H9 (cell line): ENCODE data around the gene MAP1LC3B. TPM values are rescaled to one million over a fixed set of nuclear protein-coding genes. Genes with fewer than 3 reads are reported as not detected.
A peak's percentile ranks its signal among the peaks of the same experiment; 100 is the strongest.

Source experiments
- DNase-seq: peaks from one replicate; pipeline ENCODE4 v3.0.0-alpha.2; 2017
- H2AFZ ChIP-seq: one replicate; pipeline ENCODE4 v1.6.1; 2013; ENCODE audit warnings: mild to moderate bottlenecking, low read length, control low read depth, moderate library complexity
- H2AK5ac ChIP-seq: 2 replicates; pipeline ENCODE4 v1.6.1; 2013; ENCODE audit warnings: low read length, control low read depth, mixed read lengths; ENCODE audit not compliant: insufficient read length
- H2BK120ac ChIP-seq: one replicate; pipeline ENCODE4 v1.6.1; 2013; ENCODE audit warnings: low read depth, mild to moderate bottlenecking, low read length, control low read depth, inconsistent platforms; ENCODE audit not compliant: poor library complexity, severe bottlenecking
- H2BK12ac ChIP-seq: 2 replicates; pipeline ENCODE4 v1.6.1; 2013; ENCODE audit warnings: low read length, control low read depth, mixed read lengths, low read depth; ENCODE audit not compliant: insufficient read length
- H2BK15ac ChIP-seq: 2 replicates; pipeline ENCODE4 v1.6.1; 2013; ENCODE audit warnings: low read depth, low read length, control low read depth
- H2BK20ac ChIP-seq: one replicate; pipeline ENCODE4 v1.6.1; 2013; ENCODE audit warnings: low read depth, mild to moderate bottlenecking, low read length, control low read depth, inconsistent platforms; ENCODE audit not compliant: poor library complexity, severe bottlenecking
- H2BK5ac ChIP-seq: 2 replicates; pipeline ENCODE4 v1.6.1; 2013; ENCODE audit warnings: low read length, control low read depth, mixed read lengths; ENCODE audit not compliant: insufficient read length
- H3K14ac ChIP-seq: 2 replicates; pipeline ENCODE4 v1.6.1; 2013; ENCODE audit warnings: low read length, control low read depth; ENCODE audit not compliant: insufficient read depth
- H3K18ac ChIP-seq: 2 replicates; pipeline ENCODE4 v1.6.1; 2013; ENCODE audit warnings: low read depth, mild to moderate bottlenecking, mixed read lengths, low read length, control low read depth; ENCODE audit not compliant: insufficient read length
- H3K23ac ChIP-seq: 2 replicates; pipeline ENCODE4 v1.6.1; 2013; ENCODE audit warnings: low read length, control low read depth, mixed read lengths, low read depth; ENCODE audit not compliant: insufficient read length
- H3K23me2 ChIP-seq: 2 replicates; pipeline ENCODE4 v1.6.1; 2013; ENCODE audit warnings: low read depth, mild to moderate bottlenecking, mixed read lengths, low read length, control low read depth; ENCODE audit not compliant: insufficient read length, poor library complexity, severe bottlenecking
- H3K27ac ChIP-seq: 2 replicates; pipeline ENCODE4 v1.5.1; 2013; ENCODE audit warnings: low read length, control low read depth, mixed read lengths, low read depth; ENCODE audit not compliant: insufficient read length
- H3K27me3 ChIP-seq: 2 replicates; pipeline ENCODE4 v1.6.1; 2013; ENCODE audit warnings: low read length, control low read depth, inconsistent platforms; ENCODE audit not compliant: insufficient read depth
- H3K4ac ChIP-seq: 2 replicates; pipeline ENCODE4 v1.6.1; 2013; ENCODE audit warnings: low read depth, mild to moderate bottlenecking, control low read depth, inconsistent platforms, low read length, moderate library complexity
- H3K4me1 ChIP-seq: 2 replicates; pipeline ENCODE4 v1.6.1; 2013; ENCODE audit warnings: low read length, control low read depth, inconsistent platforms; ENCODE audit not compliant: insufficient read depth
- H3K4me2 ChIP-seq: 2 replicates; pipeline ENCODE4 v1.6.1; 2013; ENCODE audit warnings: low read length, control low read depth, mixed read lengths; ENCODE audit not compliant: insufficient read length, insufficient read depth
- H3K56ac ChIP-seq: 2 replicates; pipeline ENCODE4 v1.6.1; 2013; ENCODE audit warnings: low read depth, mild to moderate bottlenecking, mixed read lengths, low read length, control low read depth; ENCODE audit not compliant: insufficient read length
- H3K79me1 ChIP-seq: 2 replicates; pipeline ENCODE4 v1.6.1; 2013; ENCODE audit warnings: low read depth, mild to moderate bottlenecking, moderate library complexity, low read length, control low read depth, inconsistent platforms; ENCODE audit not compliant: insufficient read depth, poor library complexity, severe bottlenecking
- H3K79me2 ChIP-seq: 2 replicates; pipeline ENCODE4 v1.6.1; 2013; ENCODE audit warnings: low read length, control low read depth, inconsistent platforms; ENCODE audit not compliant: insufficient read depth
- H3K9ac ChIP-seq: 2 replicates; pipeline ENCODE4 v1.6.1; 2013; ENCODE audit warnings: low read length, control low read depth, mixed read lengths; ENCODE audit not compliant: insufficient read length; ENCODE audit errors: extremely low read depth
- H3K9me3 ChIP-seq: one replicate; pipeline ENCODE4 v1.6.1; 2013; ENCODE audit warnings: low read depth, low read length, inconsistent platforms; ENCODE audit not compliant: control insufficient read depth
- H3T11ph ChIP-seq: one replicate; pipeline ENCODE4 v1.6.1; 2013; ENCODE audit warnings: mild to moderate bottlenecking, low read length, control low read depth, inconsistent platforms
- H4K20me1 ChIP-seq: one replicate; pipeline ENCODE4 v1.6.1; 2013; ENCODE audit not compliant: control insufficient read depth, insufficient read length, insufficient read depth
- H4K5ac ChIP-seq: 2 replicates; pipeline ENCODE4 v1.6.1; 2013; ENCODE audit warnings: low read depth, mild to moderate bottlenecking, mixed read lengths, low read length, control low read depth; ENCODE audit not compliant: insufficient read length
- H4K8ac ChIP-seq: replicated peaks from 2 replicates; pipeline ENCODE4 v1.6.1; 2013; ENCODE audit warnings: low read length, control low read depth, mixed read lengths, low read depth; ENCODE audit not compliant: insufficient read length
- H4K91ac ChIP-seq: 2 replicates; pipeline ENCODE4 v1.6.1; 2013; ENCODE audit warnings: low read depth, mild to moderate bottlenecking, moderate library complexity, mixed read lengths, low read length, control low read depth; ENCODE audit not compliant: insufficient read length
- H3K27ac Mint-ChIP-seq, 3 experiments: 2 replicates in 2 of 3; 3 replicates in 1 of 3; pipeline ENCODE4 v1.8.0; 2020 to 2021; ENCODE audit warnings: mixed read lengths in 3 of 3, mild to moderate bottlenecking in 1 of 3, moderate library complexity in 1 of 3
- H3K27me3 Mint-ChIP-seq: 2 replicates; pipeline ENCODE4 v1.8.0; 2021; ENCODE audit warnings: low read depth, mild to moderate bottlenecking, moderate library complexity, mixed read lengths
- H3K36me3 Mint-ChIP-seq, 3 experiments: 2 replicates in 2 of 3; 3 replicates in 1 of 3; pipeline ENCODE4 v1.8.0; 2020 to 2021; ENCODE audit warnings: low read depth in 3 of 3, mixed read lengths in 3 of 3; ENCODE audit not compliant: insufficient read depth in 1 of 3
- H3K4me1 Mint-ChIP-seq, 2 experiments: 2 replicates each; pipeline ENCODE4 v1.8.0; 2020; ENCODE audit warnings: mixed read lengths in 2 of 2
- H3K4me3 Mint-ChIP-seq, 2 experiments: 2 replicates in 1 of 2; 3 replicates in 1 of 2; pipeline ENCODE4 v1.8.0; 2020 to 2021; ENCODE audit warnings: mild to moderate bottlenecking in 2 of 2, mixed read lengths in 2 of 2, moderate library complexity in 1 of 2
- H3K9me3 Mint-ChIP-seq, 2 experiments: 2 replicates in 1 of 2; 3 replicates in 1 of 2; pipeline ENCODE4 v1.8.0; 2020; ENCODE audit warnings: mild to moderate bottlenecking in 2 of 2, mixed read lengths in 2 of 2, moderate library complexity in 1 of 2
- WGBS: extraction: QIAGEN DNeasy Blood & Tissue Kit; methylation state at CpG from one replicate; pipeline ENCODE4 v1.1.7; 2013; ENCODE audit warnings: missing lambda C conversion rate, low lambda C conversion rate, mixed read lengths; ENCODE audit not compliant: insufficient read length; ENCODE audit errors: extremely low coverage; 5-methylcytosine and 5-hydroxymethylcytosine counted together
- total RNA-seq: library from RNA; stranded (reverse); gene quantifications from 2 replicates; pipeline ENCODE4 v1.2.1, GENCODE V29; 2021
- TF ChIP-seq, protein P1 (sequence below): fragments of 200-600 bp; sonication (generic); conservative IDR thresholded peaks from 3 replicates; pipeline ENCODE4 v1.8.0; 2021; ENCODE audit warnings: antibody characterized with exemption, mild to moderate bottlenecking

MAP1LC3B gene
- total RNA-seq, 1 experiment from 2014 or later: 47.1 TPM

- peak within 1 kb of the TSS; percentile 80 for H3K18ac ChIP-seq
- peaks cover 6 to 8% (median 7%) of the 10 kb centered on the region in 3 experiments; a peak in 6 of 7 replicates for H3K36me3 Mint-ChIP-seq
- H3K4ac ChIP-seq: no peak within 1 kb of the TSS
These were observed 8.5 kb upstream of the MAP1LC3B start, which contains the start of gene FBXO31 for GRCh38 chr16:87383505-87384161. TSS of gene FBXO31 (minus strand) at chr16:87383776. CDS start at chr16:87383744, 32 bp downstream.

More at GRCh38 chr16:87383505-87384161, 8.5 kb upstream of the MAP1LC3B start, which contains the start of gene FBXO31:
- Mint-ChIP-seq H3K27me3 (peaks cover 3% of the 10 kb centered on the region), H3K9me3 (peaks cover 0 to 3% of the 10 kb centered on the region in 2 experiments; a peak in 2 of 5 replicates), H3K4me1 (peaks cover 27 to 38% of the 10 kb centered on the region in 2 experiments), H3K27ac (peak within 1 kb of the TSS; percentile 58 to 68 (median 59); a peak in 2 of 7 replicates), H3K4me3 (peak within 1 kb of the TSS; percentile 84 to 89)
- Histone ChIP-seq H3K79me2 (peaks cover 3% of the 10 kb centered on the region; the same call in 1 of the 2 replicates), H4K8ac (no peak within 1 kb of the TSS), H2AFZ (no peak within 1 kb of the TSS), H3K14ac (peak within 1 kb of the TSS; percentile 90), H2AK5ac (no peak within 1 kb of the TSS), H3K27ac (no peak within 1 kb of the TSS), H3K4me2 (peak within 1 kb of the TSS; percentile 47), H3K79me1 (peaks cover 3% of the 10 kb centered on the region), H4K91ac (no peak within 1 kb of the TSS), H2BK20ac (no peak within 1 kb of the TSS), H2BK15ac (no peak within 1 kb of the TSS), H3T11ph (no peak within 1 kb of the TSS), H2BK5ac (no peak within 1 kb of the TSS), H3K9me3 (no peaks in the 10 kb centered on the region), H4K20me1 (no peaks in the 10 kb centered on the region), H2BK12ac (no peak within 1 kb of the TSS), H3K4me1 (peaks cover 4% of the 10 kb centered on the region; the same call in 1 of the 2 replicates), H2BK120ac (no peak within 1 kb of the TSS), H3K9ac (peak within 1 kb of the TSS; percentile 52), H3K27me3 (no peaks in the 10 kb centered on the region), H4K5ac (no peak within 1 kb of the TSS), H3K23me2 (peaks cover 8% of the 10 kb centered on the region), H3K56ac (no peak within 1 kb of the TSS), H3K23ac (no peak within 1 kb of the TSS)
- TF ChIP-seq, protein P1, sequence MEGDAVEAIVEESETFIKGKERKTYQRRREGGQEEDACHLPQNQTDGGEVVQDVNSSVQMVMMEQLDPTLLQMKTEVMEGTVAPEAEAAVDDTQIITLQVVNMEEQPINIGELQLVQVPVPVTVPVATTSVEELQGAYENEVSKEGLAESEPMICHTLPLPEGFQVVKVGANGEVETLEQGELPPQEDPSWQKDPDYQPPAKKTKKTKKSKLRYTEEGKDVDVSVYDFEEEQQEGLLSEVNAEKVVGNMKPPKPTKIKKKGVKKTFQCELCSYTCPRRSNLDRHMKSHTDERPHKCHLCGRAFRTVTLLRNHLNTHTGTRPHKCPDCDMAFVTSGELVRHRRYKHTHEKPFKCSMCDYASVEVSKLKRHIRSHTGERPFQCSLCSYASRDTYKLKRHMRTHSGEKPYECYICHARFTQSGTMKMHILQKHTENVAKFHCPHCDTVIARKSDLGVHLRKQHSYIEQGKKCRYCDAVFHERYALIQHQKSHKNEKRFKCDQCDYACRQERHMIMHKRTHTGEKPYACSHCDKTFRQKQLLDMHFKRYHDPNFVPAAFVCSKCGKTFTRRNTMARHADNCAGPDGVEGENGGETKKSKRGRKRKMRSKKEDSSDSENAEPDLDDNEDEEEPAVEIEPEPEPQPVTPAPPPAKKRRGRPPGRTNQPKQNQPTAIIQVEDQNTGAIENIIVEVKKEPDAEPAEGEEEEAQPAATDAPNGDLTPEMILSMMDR: no peak
- DNase-seq: peak; percentile 94
- WGBS: no CpG with 5 or more reads among the region's 92 CpGs
